NCI-H748 (cell line): Measurements from ENCODE around the gene TEDC2.
"Not testable (repeated sequence)": the region's sequence is repeated elsewhere in the genome, so short reads cannot be mapped to it uniquely, and the experiment has no call there.

Source experiments
- DNase-seq: peaks from one replicate; lab custom pipeline; 2025; ENCODE audit not compliant: unreplicated experiment; lab: John Stamatoyannopoulos, UW

Gene TEDC2, protein sequence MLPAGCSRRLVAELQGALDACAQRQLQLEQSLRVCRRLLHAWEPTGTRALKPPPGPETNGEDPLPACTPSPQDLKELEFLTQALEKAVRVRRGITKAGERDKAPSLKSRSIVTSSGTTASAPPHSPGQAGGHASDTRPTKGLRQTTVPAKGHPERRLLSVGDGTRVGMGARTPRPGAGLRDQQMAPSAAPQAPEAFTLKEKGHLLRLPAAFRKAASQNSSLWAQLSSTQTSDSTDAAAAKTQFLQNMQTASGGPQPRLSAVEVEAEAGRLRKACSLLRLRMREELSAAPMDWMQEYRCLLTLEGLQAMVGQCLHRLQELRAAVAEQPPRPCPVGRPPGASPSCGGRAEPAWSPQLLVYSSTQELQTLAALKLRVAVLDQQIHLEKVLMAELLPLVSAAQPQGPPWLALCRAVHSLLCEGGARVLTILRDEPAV

GRCh38 chr16:2459647-2460390 lies at the start of gene TEDC2:
Gene TEDC2, plus strand, starts transcription at chr16:2460109. Its CDS starts 36 bp downstream, at chr16:2460145.
- DNase-seq: peak; percentile 94

GRCh38 chr16:2415085-2415484 lies 44.8 kb upstream of the TEDC2 start:
- DNase-seq: peak; percentile 24

GRCh38 chr16:2420035-2420434 lies 39.9 kb upstream of the TEDC2 start:
- no peak for DNase-seq

- DNase-seq: no peak
Observed at GRCh38 chr16:2422123-2422867, 37.6 kb upstream of the TEDC2 start.

- no peak for DNase-seq
Observed at GRCh38 chr16:2424061-2425007, 35.6 kb upstream of the TEDC2 start.

DNA sequence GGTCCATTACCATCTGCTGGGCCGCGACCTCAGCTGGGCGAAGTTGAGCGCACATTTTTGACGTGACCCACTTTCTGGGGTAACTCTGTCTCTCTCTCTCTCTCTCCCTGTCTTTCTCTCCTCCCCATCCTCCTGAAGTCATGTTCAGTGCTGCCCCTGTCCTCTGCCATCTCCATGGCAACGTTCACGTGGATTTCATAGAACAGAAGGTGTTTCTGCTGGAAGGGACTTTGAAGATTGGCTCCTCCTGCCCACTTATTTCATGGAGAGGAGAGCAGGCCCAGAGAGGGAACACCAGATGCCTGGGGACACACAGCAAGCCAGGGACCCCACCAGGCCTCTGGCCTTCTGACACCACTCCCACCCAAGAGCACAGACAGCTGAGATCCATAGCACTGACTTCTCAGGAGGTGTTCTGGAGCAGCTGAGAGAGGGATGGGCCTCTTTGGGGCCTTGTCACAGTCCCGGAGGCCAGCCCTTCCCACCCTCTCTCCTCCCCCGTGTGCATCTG lies 34.8 kb upstream of the TEDC2 start:
- peak; percentile 10 for DNase-seq

DNA sequence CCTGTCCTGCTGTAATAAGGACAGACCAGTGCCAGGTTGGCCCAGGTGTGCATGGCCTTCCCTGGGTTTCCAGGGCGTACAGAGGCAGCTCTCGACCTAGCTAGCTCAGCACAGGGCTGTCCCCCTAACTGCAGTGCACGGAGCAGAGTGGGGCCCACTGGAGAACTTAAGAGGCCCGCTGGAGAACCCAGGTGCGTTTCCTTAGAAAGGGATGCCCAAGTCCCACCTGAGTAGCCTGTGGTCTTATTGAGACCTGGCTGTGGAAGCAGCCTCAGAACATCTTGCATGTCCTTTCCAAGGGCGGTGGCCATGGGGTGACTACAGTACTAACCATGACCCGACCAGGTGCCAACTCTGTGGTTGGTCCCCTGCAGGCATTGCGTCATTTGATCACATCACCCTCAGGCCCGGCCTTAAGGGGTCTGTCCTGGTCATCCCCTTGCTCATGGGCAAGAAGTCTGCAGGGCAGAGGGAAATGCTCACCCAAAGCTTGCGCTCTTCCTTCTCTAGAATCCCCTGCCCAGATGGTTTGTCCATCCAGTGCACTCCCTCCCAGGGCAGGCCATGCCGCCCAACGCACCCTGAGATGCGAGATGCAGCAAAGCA lies 34.0 kb upstream of the TEDC2 start:
- DNase-seq: no peak

DNA sequence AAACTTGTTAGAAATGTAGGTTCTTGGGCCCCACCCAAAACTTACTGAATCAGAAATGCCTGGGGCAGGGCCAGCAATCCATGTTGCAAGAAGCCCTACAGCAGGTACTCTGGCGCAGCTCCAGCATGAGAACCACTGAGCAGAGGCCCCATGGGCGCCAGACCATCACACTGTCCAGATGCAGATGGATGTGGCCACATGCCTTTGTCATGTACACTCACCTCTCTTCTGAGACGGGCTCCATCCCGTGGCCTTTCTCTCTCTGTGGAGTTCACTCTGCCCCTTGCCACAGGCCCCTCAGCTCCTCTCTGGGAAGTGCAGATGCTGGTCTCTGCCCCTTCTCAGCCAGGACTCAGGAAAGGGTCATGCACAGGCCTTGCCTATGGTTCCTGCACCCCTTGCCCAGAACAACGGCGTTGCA lies 33.0 kb upstream of the TEDC2 start:
- no peak for DNase-seq

- DNase-seq: no peak
Observed at GRCh38 chr16:2427526-2427925, 32.4 kb upstream of the TEDC2 start.

- DNase-seq: peak; percentile 40
Observed at GRCh38 chr16:2428051-2428783, 31.7 kb upstream of the TEDC2 start.

- DNase-seq: no peak
Observed at GRCh38 chr16:2428784-2429033, 31.2 kb upstream of the TEDC2 start.

DNA sequence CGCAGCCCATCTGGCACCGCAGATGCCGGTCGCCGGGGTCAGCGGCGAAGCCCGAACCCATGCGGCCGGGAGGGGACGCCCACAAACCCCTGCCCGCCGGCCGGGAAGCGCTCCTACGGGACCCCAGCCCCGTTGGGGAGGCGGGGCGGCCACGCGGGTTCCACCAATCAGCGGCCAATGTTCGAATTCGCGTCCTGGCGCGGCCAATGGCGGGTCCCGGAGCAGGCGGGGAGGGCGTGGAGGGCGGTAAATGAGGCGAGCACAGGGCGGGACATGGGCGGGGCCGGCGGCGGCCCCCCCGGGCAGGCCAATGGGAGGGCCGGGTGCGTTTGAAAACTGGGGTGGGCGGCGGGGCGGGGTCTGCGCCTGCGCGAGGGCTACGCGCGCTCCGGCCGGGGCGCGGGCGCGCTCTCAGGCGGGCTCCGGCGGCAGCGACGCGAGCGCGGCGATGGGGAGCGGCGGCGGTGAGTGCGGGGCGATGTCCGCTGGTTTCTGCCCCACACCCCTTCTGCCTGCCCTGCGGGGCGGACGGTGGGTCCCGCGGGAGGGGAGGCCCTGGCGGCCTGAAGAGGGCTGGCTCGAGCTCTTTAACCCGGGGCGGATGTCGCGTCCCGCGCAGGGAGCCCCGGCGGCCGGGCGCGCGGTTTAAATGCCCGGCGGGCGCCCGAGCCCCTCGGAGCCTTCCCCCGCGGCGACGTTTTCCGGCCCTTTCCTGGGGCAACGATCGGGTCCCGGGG lies 30.7 kb upstream of the TEDC2 start, which contains the start of gene CCNF:
Gene CCNF (plus strand): TSS at position 414 of the 737 bp plus-strand sequence. CDS start 35 bp downstream, at position 449.
- peak; percentile 94 for DNase-seq

GRCh38 chr16:2429771-2430663 lies 29.9 kb upstream of the TEDC2 start:
- DNase-seq: peak; percentile 31

DNA sequence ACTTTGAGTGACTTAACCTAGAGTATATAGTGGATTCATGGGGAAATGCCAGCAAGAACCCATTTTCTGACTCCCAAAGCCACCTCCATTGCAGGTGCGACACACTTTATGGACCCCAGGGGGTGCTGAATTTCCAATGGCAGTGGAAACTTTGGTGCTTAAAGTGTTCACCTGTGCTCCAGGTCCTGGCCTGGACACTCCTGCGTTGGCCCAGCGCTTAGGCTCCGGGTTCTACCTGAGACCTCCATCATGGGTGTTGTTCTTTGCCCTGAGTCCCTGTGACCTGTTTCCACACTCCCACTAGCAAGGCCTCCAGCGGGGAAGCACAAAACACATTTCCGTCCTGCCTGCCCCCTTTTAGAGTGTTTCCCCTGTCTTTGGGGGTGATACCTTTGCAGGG lies 27.6 kb upstream of the TEDC2 start:
- no peak for DNase-seq

- DNase-seq: no peak
Observed at GRCh38 chr16:2432801-2433505, 27.0 kb upstream of the TEDC2 start.

DNA sequence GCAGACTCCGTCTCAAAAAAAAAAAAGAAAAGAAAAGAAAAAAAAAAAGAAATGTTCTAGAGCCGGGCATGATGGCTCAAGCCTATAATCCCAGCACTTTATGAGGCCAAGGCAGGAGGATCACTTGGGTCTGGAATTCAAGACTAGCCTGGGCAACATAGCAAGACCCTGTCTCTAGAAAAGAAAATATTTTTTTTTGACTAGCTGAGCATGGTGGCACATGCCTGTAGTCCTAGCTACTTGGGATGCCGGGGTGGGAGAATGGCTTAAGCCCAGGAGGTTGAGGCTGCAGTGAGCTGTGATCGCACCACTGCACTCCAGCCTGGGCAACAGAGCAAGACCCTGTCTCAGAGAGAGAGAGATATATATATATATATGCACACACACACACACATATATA lies 24.7 kb upstream of the TEDC2 start:
- DNase-seq: not testable (repeated sequence)

DNA sequence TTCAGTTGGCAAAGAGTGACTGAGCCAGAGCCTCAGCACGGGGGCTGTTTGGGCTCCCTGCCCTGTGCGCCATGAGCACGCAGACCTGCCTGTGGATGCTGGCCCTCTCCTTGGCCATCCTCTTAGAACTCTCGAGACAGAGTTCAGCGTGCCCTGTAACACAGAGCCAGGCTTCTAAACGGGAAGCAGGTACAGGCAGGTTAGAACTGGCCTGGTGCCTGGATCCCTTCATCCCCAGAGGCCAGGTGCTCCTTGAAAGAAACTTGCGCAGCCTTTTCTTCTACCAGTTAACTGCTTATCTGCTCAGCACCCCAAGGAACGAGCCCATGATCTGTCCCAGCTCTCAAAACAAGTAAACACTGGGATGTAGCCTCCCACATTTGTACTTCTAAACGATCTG lies 23.8 kb upstream of the TEDC2 start:
- no peak for DNase-seq
